H9 (cell line): ENCODE data around the gene LDLRAP1. TPM values are rescaled to one million over a fixed set of nuclear protein-coding genes. Genes with fewer than 3 reads are reported as not detected.

ENCODE experiments used
- DNase-seq: peaks from one replicate; pipeline ENCODE4 v3.0.0-alpha.2; 2017
- H2AFZ ChIP-seq: one replicate; pipeline ENCODE4 v1.6.1; 2013; ENCODE audit warnings: mild to moderate bottlenecking, low read length, control low read depth, moderate library complexity
- H2AK5ac ChIP-seq: 2 replicates; pipeline ENCODE4 v1.6.1; 2013; ENCODE audit warnings: low read length, control low read depth, mixed read lengths; ENCODE audit not compliant: insufficient read length
- H2BK120ac ChIP-seq: one replicate; pipeline ENCODE4 v1.6.1; 2013; ENCODE audit warnings: low read depth, mild to moderate bottlenecking, low read length, control low read depth, inconsistent platforms; ENCODE audit not compliant: poor library complexity, severe bottlenecking
- H2BK12ac ChIP-seq: 2 replicates; pipeline ENCODE4 v1.6.1; 2013; ENCODE audit warnings: low read length, control low read depth, mixed read lengths, low read depth; ENCODE audit not compliant: insufficient read length
- H2BK15ac ChIP-seq: 2 replicates; pipeline ENCODE4 v1.6.1; 2013; ENCODE audit warnings: low read depth, low read length, control low read depth
- H2BK20ac ChIP-seq: one replicate; pipeline ENCODE4 v1.6.1; 2013; ENCODE audit warnings: low read depth, mild to moderate bottlenecking, low read length, control low read depth, inconsistent platforms; ENCODE audit not compliant: poor library complexity, severe bottlenecking
- H2BK5ac ChIP-seq: 2 replicates; pipeline ENCODE4 v1.6.1; 2013; ENCODE audit warnings: low read length, control low read depth, mixed read lengths; ENCODE audit not compliant: insufficient read length
- H3K14ac ChIP-seq: 2 replicates; pipeline ENCODE4 v1.6.1; 2013; ENCODE audit warnings: low read length, control low read depth; ENCODE audit not compliant: insufficient read depth
- H3K18ac ChIP-seq: 2 replicates; pipeline ENCODE4 v1.6.1; 2013; ENCODE audit warnings: low read depth, mild to moderate bottlenecking, mixed read lengths, low read length, control low read depth; ENCODE audit not compliant: insufficient read length
- H3K23ac ChIP-seq: 2 replicates; pipeline ENCODE4 v1.6.1; 2013; ENCODE audit warnings: low read length, control low read depth, mixed read lengths, low read depth; ENCODE audit not compliant: insufficient read length
- H3K23me2 ChIP-seq: 2 replicates; pipeline ENCODE4 v1.6.1; 2013; ENCODE audit warnings: low read depth, mild to moderate bottlenecking, mixed read lengths, low read length, control low read depth; ENCODE audit not compliant: insufficient read length, poor library complexity, severe bottlenecking
- H3K27ac ChIP-seq: 2 replicates; pipeline ENCODE4 v1.5.1; 2013; ENCODE audit warnings: low read length, control low read depth, mixed read lengths, low read depth; ENCODE audit not compliant: insufficient read length
- H3K27me3 ChIP-seq: 2 replicates; pipeline ENCODE4 v1.6.1; 2013; ENCODE audit warnings: low read length, control low read depth, inconsistent platforms; ENCODE audit not compliant: insufficient read depth
- H3K4ac ChIP-seq: 2 replicates; pipeline ENCODE4 v1.6.1; 2013; ENCODE audit warnings: low read depth, mild to moderate bottlenecking, control low read depth, inconsistent platforms, low read length, moderate library complexity
- H3K4me1 ChIP-seq: 2 replicates; pipeline ENCODE4 v1.6.1; 2013; ENCODE audit warnings: low read length, control low read depth, inconsistent platforms; ENCODE audit not compliant: insufficient read depth
- H3K4me2 ChIP-seq: 2 replicates; pipeline ENCODE4 v1.6.1; 2013; ENCODE audit warnings: low read length, control low read depth, mixed read lengths; ENCODE audit not compliant: insufficient read length, insufficient read depth
- H3K56ac ChIP-seq: 2 replicates; pipeline ENCODE4 v1.6.1; 2013; ENCODE audit warnings: low read depth, mild to moderate bottlenecking, mixed read lengths, low read length, control low read depth; ENCODE audit not compliant: insufficient read length
- H3K79me1 ChIP-seq: 2 replicates; pipeline ENCODE4 v1.6.1; 2013; ENCODE audit warnings: low read depth, mild to moderate bottlenecking, moderate library complexity, low read length, control low read depth, inconsistent platforms; ENCODE audit not compliant: insufficient read depth, poor library complexity, severe bottlenecking
- H3K79me2 ChIP-seq: 2 replicates; pipeline ENCODE4 v1.6.1; 2013; ENCODE audit warnings: low read length, control low read depth, inconsistent platforms; ENCODE audit not compliant: insufficient read depth
- H3K9ac ChIP-seq: 2 replicates; pipeline ENCODE4 v1.6.1; 2013; ENCODE audit warnings: low read length, control low read depth, mixed read lengths; ENCODE audit not compliant: insufficient read length; ENCODE audit errors: extremely low read depth
- H3K9me3 ChIP-seq: one replicate; pipeline ENCODE4 v1.6.1; 2013; ENCODE audit warnings: low read depth, low read length, inconsistent platforms; ENCODE audit not compliant: control insufficient read depth
- H3T11ph ChIP-seq: one replicate; pipeline ENCODE4 v1.6.1; 2013; ENCODE audit warnings: mild to moderate bottlenecking, low read length, control low read depth, inconsistent platforms
- H4K20me1 ChIP-seq: one replicate; pipeline ENCODE4 v1.6.1; 2013; ENCODE audit not compliant: control insufficient read depth, insufficient read length, insufficient read depth
- H4K5ac ChIP-seq: 2 replicates; pipeline ENCODE4 v1.6.1; 2013; ENCODE audit warnings: low read depth, mild to moderate bottlenecking, mixed read lengths, low read length, control low read depth; ENCODE audit not compliant: insufficient read length
- H4K8ac ChIP-seq: replicated peaks from 2 replicates; pipeline ENCODE4 v1.6.1; 2013; ENCODE audit warnings: low read length, control low read depth, mixed read lengths, low read depth; ENCODE audit not compliant: insufficient read length
- H4K91ac ChIP-seq: 2 replicates; pipeline ENCODE4 v1.6.1; 2013; ENCODE audit warnings: low read depth, mild to moderate bottlenecking, moderate library complexity, mixed read lengths, low read length, control low read depth; ENCODE audit not compliant: insufficient read length
- H3K27ac Mint-ChIP-seq, 3 experiments: 2 replicates in 2 of 3; 3 replicates in 1 of 3; pipeline ENCODE4 v1.8.0; 2020 to 2021; ENCODE audit warnings: mixed read lengths in 3 of 3, mild to moderate bottlenecking in 1 of 3, moderate library complexity in 1 of 3
- H3K27me3 Mint-ChIP-seq: 2 replicates; pipeline ENCODE4 v1.8.0; 2021; ENCODE audit warnings: low read depth, mild to moderate bottlenecking, moderate library complexity, mixed read lengths
- H3K36me3 Mint-ChIP-seq, 3 experiments: 2 replicates in 2 of 3; 3 replicates in 1 of 3; pipeline ENCODE4 v1.8.0; 2020 to 2021; ENCODE audit warnings: low read depth in 3 of 3, mixed read lengths in 3 of 3; ENCODE audit not compliant: insufficient read depth in 1 of 3
- H3K4me1 Mint-ChIP-seq, 2 experiments: 2 replicates each; pipeline ENCODE4 v1.8.0; 2020; ENCODE audit warnings: mixed read lengths in 2 of 2
- H3K4me3 Mint-ChIP-seq, 2 experiments: 2 replicates in 1 of 2; 3 replicates in 1 of 2; pipeline ENCODE4 v1.8.0; 2020 to 2021; ENCODE audit warnings: mild to moderate bottlenecking in 2 of 2, mixed read lengths in 2 of 2, moderate library complexity in 1 of 2
- H3K9me3 Mint-ChIP-seq, 2 experiments: 2 replicates in 1 of 2; 3 replicates in 1 of 2; pipeline ENCODE4 v1.8.0; 2020; ENCODE audit warnings: mild to moderate bottlenecking in 2 of 2, mixed read lengths in 2 of 2, moderate library complexity in 1 of 2
- CTCF ChIP-seq: fragments of 200-600 bp; sonication (generic); conservative IDR thresholded peaks from 3 replicates; pipeline ENCODE4 v1.8.0; 2021; ENCODE audit warnings: antibody characterized with exemption, mild to moderate bottlenecking
- WGBS: extraction: QIAGEN DNeasy Blood & Tissue Kit; methylation state at CpG from one replicate; pipeline ENCODE4 v1.1.7; 2013; ENCODE audit warnings: missing lambda C conversion rate, low lambda C conversion rate, mixed read lengths; ENCODE audit not compliant: insufficient read length; ENCODE audit errors: extremely low coverage; 5-methylcytosine and 5-hydroxymethylcytosine counted together
- total RNA-seq: library from RNA; stranded (reverse); gene quantifications from 2 replicates; pipeline ENCODE4 v1.2.1, GENCODE V29; 2021

Gene LDLRAP1
- total RNA-seq, 1 experiment from 2014 or later: 15.7 TPM

GRCh38 chr1:25522031-25522655, 21.3 kb upstream of the LDLRAP1 start:
- no peak overlapping the region for H4K5ac ChIP-seq
- H2BK15ac ChIP-seq: no peak overlapping the region
- no peak overlapping the region for H2BK120ac ChIP-seq
- H2AK5ac ChIP-seq: no peak overlapping the region
- H3K4me2 ChIP-seq: no peak overlapping the region
- H2BK20ac ChIP-seq: no peak overlapping the region
- H2BK5ac ChIP-seq: no peak overlapping the region
- H3K9me3 Mint-ChIP-seq: peaks cover 0 to 5% of the 10 kb centered on the region in 2 experiments; a peak in 2 of 5 replicates
- no peaks in the 10 kb centered on the region for H4K20me1 ChIP-seq
- H2BK12ac ChIP-seq: no peak overlapping the region
- H3K36me3 Mint-ChIP-seq: no peaks in the 10 kb centered on the region; a peak in 1 of 7 replicates
- no peak overlapping the region for H4K8ac ChIP-seq
- H3K56ac ChIP-seq: no peak overlapping the region
- H3K4ac ChIP-seq: no peak overlapping the region
- no peaks in the 10 kb centered on the region for H3K79me1 ChIP-seq
- H3K27me3 ChIP-seq: no peaks in the 10 kb centered on the region
- H3K4me3 Mint-ChIP-seq: no peak overlapping the region
- H3K18ac ChIP-seq: peak overlapping the region; percentile 25
- no peaks in the 10 kb centered on the region for H3K9me3 ChIP-seq
- DNase-seq: no peak
- no peak overlapping the region for H3K27ac Mint-ChIP-seq
- H3K4me1 ChIP-seq: peaks cover 5% of the 10 kb centered on the region; the same call in 1 of the 2 replicates
- H4K91ac ChIP-seq: no peak overlapping the region
- H2AFZ ChIP-seq: no peak overlapping the region
- no peak overlapping the region for H3K9ac ChIP-seq
- no CpG with 5 or more reads among the region's 5 CpGs for WGBS
- no peak for TF ChIP-seq CTCF
- H3T11ph ChIP-seq: no peak overlapping the region
- H3K23ac ChIP-seq: no peak overlapping the region
- H3K4me1 Mint-ChIP-seq: peaks cover 17 to 19% of the 10 kb centered on the region in 2 experiments
- no peaks in the 10 kb centered on the region for H3K23me2 ChIP-seq
- no peaks in the 10 kb centered on the region for H3K79me2 ChIP-seq
- no peak overlapping the region for H3K27ac ChIP-seq
- H3K14ac ChIP-seq: no peak overlapping the region
- H3K27me3 Mint-ChIP-seq: peaks cover 5% of the 10 kb centered on the region
